ENCODE data around the gene ZNF316.
A peak's percentile ranks its signal among the peaks of the same experiment; 100 is the strongest.
"Not testable (repeated sequence)": the region's sequence is repeated elsewhere in the genome, so short reads cannot be mapped to it uniquely, and the experiment has no call there.

The ZNF316 gene

GRCh38 chr7:6655636-6656385 is 18.7 kb downstream of the ZNF316 start:
- no peak for DNase-seq
- in situ Hi-C loops (cut with HindIII; ENCODE audit: low pct_ligation_motif_present, low pct_unique_long_range_greater_than_20kb, low sequenced_read_pairs): no loop called here

DNA sequence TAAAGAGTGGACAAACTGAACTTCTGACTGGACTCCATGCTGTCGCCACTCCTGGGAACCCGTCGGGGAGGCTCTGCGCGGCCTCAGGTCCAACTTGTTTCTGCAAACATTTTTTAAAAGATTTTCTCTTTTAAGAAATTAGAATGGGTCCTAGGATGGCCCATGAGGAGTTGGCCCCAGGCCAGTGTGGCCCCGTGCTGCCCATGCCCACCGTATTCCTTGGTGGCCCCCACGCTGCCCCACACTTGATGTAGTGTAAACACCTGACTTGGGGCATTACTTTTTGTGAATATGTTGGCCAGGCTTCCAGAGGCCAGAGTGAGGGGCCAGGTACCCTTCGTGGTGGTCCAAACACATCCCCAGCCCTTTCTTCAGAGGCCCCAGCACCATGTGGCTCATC is 19.3 kb downstream of the ZNF316 start:
- no peak for DNase-seq
- in situ Hi-C loops (cut with HindIII; ENCODE audit: low pct_ligation_motif_present, low pct_unique_long_range_greater_than_20kb, low sequenced_read_pairs): no loop called here

DNA sequence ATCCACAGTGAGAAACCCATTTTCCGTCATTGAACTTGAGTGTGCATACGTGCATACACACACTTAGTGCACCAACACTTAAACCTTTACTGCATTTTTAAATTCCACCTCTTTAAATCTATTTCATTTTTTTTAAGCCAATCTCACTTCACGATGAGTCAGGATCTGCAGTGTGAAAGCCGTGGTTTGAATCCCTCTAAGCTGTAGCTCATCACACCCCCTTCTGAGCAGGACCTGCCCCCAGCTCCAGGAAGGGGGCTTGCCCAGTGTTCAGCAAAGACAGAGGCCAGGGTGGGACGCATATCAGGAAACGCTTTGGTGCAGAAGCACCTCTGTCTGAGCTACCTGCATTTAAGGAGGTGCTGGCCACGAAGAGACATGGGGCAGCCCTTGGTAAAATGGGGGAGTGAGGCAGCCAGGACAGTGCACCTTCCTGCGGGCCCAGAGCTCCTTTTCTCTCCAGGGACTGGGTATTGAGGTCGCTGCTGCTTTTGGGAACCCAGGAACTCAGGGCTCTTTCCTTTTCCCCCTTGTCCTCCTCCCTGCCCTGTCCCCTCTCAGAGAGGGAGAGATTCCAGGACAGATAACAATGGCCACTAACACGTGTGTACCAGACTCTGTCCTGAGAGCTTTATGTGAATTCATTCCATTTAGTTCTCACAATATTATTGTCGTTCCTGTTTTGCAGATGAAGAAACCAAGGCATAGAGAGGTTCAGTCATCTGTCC is 21.7 kb downstream of the ZNF316 start:
- in situ Hi-C loops (cut with HindIII; ENCODE audit: low pct_ligation_motif_present, low pct_unique_long_range_greater_than_20kb, low sequenced_read_pairs): no loop called here
- DNase-seq: no peak

GRCh38 chr7:6670851-6671250 is 33.7 kb downstream of the ZNF316 start:
- DNase-seq; in situ Hi-C loops (cut with HindIII; ENCODE audit: low pct_ligation_motif_present, low pct_unique_long_range_greater_than_20kb, low sequenced_read_pairs): not testable (repeated sequence)

- DNase-seq: peak; percentile 14
- in situ Hi-C loops (cut with HindIII; ENCODE audit: low pct_ligation_motif_present, low pct_unique_long_range_greater_than_20kb, low sequenced_read_pairs): no loop called here
These were observed 38.8 kb downstream of the ZNF316 start for GRCh38 chr7:6675807-6676405.

- in situ Hi-C loops (cut with HindIII; ENCODE audit: low pct_ligation_motif_present, low pct_unique_long_range_greater_than_20kb, low sequenced_read_pairs): no loop called here
- DNase-seq: no peak
These were observed 43.0 kb downstream of the ZNF316 start for GRCh38 chr7:6680146-6680545.

DNA sequence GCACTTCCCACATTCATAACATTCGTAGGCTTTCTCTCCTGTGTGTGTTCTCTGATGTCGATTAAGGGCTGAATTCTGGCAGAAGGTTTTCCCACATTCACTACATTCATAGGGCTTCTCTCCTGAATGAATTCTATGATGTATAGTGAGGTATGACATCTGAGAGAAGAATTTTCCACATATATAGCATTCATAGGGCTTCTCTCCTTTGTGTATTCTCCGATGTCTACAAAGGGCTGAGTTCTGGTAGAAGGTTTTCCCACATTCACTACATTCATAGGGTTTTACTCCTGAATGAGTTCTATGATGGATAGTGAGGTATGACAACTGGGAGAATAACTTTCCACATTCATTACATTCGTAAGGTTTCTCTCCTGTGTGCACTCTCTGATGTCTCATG is 54.0 kb downstream of the ZNF316 start:
- in situ Hi-C loops (cut with HindIII; ENCODE audit: low pct_ligation_motif_present, low pct_unique_long_range_greater_than_20kb, low sequenced_read_pairs): no loop called here
- DNase-seq: no peak

GRCh38 chr7:6691609-6692106 is 54.5 kb downstream of the ZNF316 start:
- peak; percentile 53 for DNase-seq
- in situ Hi-C loops (cut with HindIII; ENCODE audit: low pct_ligation_motif_present, low pct_unique_long_range_greater_than_20kb, low sequenced_read_pairs): no loop called here

GRCh38 chr7:6700793-6701192 is 63.7 kb downstream of the ZNF316 start:
- in situ Hi-C loops (cut with HindIII; ENCODE audit: low pct_ligation_motif_present, low pct_unique_long_range_greater_than_20kb, low sequenced_read_pairs): no loop called here
- DNase-seq: no peak

DNA sequence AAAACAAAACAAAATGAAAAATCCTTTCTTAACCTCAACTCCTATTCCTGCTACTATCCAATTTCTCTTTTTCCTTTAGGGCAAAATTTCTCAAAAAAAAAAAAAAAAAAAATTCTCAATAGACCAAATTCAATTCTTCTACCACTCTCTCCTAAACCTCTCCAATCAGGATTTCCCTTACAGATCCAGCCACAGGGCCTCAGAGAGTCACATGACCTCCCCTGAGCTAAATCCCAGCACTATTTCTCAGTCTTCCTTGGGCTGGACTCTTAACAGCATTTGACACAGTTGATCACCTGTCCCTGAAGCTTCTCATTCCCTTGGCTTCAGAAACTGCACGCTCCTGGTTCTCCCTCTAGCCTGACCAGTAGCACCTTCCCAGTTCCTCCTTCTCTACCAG is 64.7 kb downstream of the ZNF316 start:
- no peak for DNase-seq
- in situ Hi-C loops (cut with HindIII; ENCODE audit: low pct_ligation_motif_present, low pct_unique_long_range_greater_than_20kb, low sequenced_read_pairs): no loop called here
